Right renal pelvis (tissue), 4 donors: ENCODE measurements around the gene PRKCH. TPM values are rescaled to one million over a fixed set of nuclear protein-coding genes. Genes with fewer than 3 reads are reported as not detected.

Source experiments
- DNase-seq, 4 donors: peaks; one replicate each; pipeline ENCODE4 v3.0.0-alpha.2; 2013; ENCODE audit warnings: low read depth in 4 of 4, low spot score in 3 of 4, missing footprints in 1 of 4
- polyA plus RNA-seq, 4 donors: library from polyadenylated mRNA; unstranded; fragments of 120-200 nt; gene quantifications; one replicate each; pipeline ENCODE4 v1.2.1, GENCODE V29; 2013; ENCODE audit not compliant: insufficient read length in 4 of 4

PRKCH gene
- polyA plus RNA-seq, 4 donors = 17.2 to 19.8 (median 18.4) TPM

- DNase-seq = no peak
Measured at GRCh38 chr14:61502459-61503093, 181.2 kb downstream of the PRKCH start.

DNA sequence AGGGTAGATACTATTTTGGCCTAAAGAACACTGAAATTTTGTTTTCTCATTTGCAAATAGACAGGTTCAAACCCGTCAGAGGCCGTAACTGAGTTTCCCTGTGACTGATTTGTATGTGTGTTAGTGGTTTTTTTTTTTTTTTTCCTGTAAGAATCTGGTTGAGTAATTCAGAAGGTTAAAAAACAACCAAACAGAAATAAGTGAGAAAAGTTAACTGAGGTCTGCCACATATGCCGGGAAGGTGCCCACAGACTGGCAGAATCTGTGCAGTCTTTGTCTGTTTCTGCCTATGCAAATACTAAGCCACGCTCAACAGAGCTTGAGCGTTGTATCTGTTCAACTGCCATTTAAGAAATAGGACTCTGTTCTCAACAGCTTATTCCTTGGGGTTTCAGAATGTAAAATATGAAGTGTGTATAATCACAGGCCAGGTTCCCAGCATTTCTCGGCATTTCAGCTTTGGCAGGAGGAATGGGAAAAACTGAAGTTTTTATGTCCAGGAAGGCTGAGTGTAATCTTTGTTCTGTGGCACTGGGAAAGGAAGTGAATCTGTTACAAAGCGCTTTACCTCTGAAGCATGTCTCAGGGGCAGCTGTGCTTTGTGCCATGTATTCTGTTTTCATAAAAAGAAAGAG is 181.9 kb downstream of the PRKCH start:
- no peak for DNase-seq

- DNase-seq = no peak
Measured at GRCh38 chr14:61504901-61505300, 183.5 kb downstream of the PRKCH start.

GRCh38 chr14:61505815-61506809 is 184.7 kb downstream of the PRKCH start:
- DNase-seq = no peak

DNA sequence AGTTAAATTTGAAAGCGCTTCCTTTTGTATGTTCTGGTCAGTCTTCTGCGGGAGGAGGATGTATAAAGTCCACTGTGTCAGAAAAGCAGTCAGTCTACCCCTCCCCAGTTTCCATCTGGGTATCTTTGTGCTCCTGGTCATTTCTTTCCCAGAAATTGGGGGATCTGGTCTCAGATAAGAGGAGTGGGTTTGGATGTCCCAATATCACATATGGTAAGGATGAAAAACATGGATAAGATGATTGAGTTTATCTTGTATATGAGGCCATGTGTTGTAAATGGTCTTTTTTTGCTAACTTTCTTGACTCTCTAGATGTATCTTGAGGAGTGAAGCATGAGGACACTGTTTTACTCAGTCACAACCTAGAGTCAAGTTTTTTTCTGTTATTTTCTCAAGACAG is 187.1 kb downstream of the PRKCH start:
- no peak for DNase-seq

GRCh38 chr14:61510736-61511557 is 189.6 kb downstream of the PRKCH start:
- DNase-seq = no peak

- no peak for DNase-seq
Measured at GRCh38 chr14:61511558-61511948, 190.2 kb downstream of the PRKCH start.

DNA sequence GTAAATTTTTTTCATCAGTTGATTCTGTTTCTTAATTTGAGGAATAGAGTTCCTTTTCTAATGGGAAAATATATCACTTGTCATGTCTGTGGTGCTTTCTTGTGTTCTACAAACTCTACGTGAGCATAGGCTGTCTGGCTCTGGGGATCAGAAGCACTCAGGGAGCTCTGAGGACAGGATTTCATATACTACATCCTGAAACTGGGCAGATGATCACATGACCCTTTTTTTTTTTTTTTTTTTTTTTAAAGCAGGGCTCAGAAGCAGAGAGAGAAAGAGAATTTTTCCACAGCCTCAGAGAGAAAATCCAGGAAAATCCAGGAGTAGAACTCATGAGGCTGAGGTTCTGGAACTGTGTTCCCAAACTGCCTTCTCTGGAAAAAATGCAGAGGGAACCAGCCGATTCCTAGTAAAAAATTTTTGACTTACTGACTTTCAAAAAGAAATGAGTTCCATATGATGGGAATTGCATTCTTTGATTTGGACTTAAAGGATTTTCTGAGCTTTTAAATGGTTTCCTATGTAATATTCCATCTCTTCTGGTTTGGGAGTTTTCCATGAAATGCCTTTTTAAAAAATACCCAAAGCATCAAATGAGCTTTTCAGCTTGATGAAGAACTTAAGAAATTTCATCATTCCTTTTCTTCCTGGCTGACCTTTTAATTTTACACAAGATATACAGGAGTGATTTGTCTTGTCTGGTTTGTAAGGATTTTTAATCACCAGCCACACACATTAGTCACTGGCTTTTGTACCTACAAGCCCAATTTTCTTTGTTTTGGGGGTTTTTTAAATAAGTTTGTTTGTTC is 190.9 kb downstream of the PRKCH start:
- DNase-seq = no peak

DNA sequence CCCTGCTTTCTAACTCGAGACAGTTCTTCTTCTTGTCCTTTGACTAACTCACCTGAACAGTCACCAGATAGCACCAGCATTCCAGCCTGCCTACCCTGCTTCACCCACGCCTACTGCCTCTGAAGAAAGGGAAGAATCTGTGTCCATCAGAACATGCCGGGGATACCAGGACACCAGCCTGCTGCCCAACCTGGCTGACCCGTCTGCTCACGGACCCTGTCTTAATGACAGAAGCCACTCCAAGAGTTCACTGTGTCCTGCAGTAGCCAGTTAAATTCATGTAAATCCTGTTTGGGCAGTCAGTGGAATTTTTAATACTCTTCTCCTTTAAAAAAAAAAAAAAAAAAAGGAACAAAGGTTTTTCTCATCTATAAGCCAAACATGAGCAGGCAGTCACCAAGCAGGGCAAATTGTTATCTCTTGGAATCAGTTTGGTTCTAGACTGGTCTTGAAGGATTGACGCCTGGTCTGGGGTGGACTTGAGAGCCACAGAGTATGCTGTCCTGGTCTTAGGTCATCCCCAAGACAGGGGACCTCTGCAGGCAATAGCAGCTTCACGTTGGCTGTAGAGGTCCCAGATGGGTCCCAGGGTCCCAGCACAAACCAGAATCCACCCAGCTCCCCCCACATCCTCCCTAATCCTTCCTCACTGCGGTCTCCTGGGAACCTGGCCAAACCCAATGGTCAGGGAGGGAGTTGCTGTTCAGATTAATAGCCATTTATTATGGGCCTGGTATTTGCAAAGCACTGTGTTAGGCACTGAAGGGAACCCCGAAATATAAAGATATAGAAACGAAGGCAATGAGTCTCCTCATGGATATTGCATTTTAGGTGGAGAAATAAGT is 192.8 kb downstream of the PRKCH start:
- DNase-seq = no peak

- DNase-seq = no peak
Measured at GRCh38 chr14:61514927-61515326, 193.5 kb downstream of the PRKCH start.

DNA sequence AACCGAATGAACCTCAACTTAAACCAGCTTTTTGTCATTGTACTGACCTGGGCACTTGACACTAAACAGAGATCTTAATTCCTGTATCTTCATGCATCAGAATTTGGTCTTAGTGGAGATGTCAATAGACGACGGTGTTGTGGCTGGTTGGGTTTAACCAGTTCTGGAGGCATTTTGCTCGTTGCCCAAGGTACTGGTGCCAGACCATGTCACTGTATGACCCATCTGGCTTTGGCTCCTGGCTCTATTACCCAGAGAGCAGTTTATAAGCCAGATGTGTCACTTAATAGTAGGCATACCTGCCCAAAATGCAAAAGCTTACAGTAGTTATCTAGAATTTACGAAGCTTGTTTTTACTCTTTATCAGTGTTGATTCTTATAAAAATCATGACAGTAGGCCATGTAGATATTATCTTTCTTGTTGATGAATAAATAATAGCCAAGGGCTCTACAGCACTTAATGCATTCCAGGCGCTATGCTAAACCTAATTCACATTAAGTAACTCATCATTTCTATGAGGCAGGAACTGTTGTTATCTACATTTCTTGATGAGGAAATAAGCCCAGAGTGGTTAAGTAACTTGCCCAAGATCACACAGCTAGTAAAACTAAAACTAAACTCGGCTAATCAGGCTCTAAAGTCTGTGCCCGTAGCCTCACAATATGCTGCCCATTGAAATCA is 194.2 kb downstream of the PRKCH start:
- no peak for DNase-seq

DNA sequence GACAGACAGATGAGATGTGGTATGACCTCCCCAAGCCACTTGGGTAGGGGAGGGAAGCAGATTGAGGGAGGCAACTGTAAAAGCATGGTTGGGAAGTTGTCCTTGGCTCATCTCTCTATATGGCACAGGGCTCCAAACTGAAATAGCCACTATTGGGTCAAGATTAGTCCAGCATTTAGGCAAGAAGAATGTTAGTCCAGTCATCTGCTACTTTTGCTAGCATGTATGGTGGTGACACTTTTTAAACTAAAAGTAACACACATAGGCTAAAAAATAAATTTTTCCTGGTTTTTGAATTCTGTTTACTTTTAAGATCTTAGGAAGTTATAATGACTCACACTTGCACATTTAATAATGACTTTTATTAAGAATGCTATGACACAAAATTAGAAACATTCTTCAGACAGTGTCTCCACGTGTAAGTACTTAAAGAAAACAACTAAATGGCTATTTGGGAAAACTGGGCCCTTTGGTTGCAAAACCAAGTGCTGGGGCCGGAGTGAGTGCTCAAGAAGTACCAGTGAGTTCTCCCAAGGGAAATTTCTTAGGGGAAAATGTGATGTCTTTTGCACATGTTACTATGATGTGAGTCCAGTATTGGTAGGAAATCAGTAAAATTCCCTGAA is 194.9 kb downstream of the PRKCH start:
- no peak for DNase-seq

GRCh38 chr14:61516964-61517653 is 195.7 kb downstream of the PRKCH start:
- DNase-seq = no peak

DNA sequence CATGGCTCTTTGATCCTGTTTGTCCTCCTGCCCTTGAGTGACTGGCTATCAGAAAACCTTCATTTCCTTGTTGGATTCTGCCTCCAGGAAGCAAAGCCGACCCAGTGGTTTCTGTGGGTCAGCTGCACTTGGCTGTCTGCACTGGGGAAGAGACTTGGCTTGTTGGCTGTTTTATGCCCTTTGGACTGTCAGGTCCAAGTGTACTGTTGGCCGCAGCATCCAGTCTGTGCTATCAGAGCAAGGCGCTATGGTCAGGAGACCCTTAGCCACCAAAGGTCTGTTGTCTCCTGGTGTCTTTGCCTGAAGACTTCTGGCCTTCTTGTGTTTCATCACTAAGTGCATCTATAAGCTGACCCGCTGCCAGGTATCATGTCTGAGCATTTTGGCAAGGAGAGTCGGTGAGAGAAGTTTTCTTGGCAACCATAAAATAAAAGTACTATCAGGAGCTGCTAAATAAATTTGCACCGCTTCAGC is 196.6 kb downstream of the PRKCH start:
- no peak for DNase-seq

GRCh38 chr14:61518403-61518802 is 197.0 kb downstream of the PRKCH start:
- no peak for DNase-seq

DNA sequence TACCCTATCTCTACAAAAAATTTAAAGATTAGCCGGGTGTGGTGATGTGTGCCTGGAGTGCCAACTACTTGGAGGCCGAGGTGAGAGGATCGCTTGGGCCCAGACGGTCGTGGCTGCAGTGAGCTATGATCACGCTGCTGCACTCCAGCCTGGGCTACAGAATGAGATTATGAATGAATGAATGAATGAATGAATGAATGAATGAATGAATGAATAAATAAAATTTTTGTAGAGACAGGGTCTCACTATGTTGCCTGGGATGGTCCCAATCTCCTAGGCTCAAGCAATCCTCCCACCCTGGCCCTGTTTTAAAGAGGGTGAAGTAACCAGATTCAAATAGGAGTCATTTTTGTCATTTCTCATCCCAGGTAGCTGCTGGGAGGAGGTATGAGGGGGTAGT is 197.7 kb downstream of the PRKCH start:
- no peak for DNase-seq

DNA sequence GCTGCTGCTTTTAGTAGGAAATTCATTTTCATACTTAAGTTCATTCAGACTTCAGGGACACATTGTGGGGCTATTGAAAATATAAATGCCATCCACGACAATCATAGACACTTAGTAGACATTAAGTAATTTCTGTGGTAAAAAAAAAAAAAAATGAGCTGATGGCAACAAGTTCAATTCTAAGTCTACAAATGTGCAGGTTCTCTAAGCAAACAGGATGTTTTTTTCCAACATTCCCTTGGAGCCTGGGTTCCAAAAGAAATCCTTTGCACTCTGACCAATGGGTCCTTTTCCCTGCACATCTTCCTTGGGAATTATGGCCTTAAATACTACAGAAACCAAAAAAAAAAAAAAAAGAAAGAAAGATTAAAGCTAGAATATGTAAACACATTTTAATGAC is 198.4 kb downstream of the PRKCH start:
- DNase-seq = no peak
